ENCODE measurements around the gene SMYD3. TPM values are rescaled to one million over a fixed set of nuclear protein-coding genes. Genes with fewer than 3 reads are reported as not detected.
A peak's percentile ranks its signal among the peaks of the same experiment; 100 is the strongest.

Gene SMYD3
- total RNA-seq, 1 experiment from 2014 or later = 33.4 TPM

DNA sequence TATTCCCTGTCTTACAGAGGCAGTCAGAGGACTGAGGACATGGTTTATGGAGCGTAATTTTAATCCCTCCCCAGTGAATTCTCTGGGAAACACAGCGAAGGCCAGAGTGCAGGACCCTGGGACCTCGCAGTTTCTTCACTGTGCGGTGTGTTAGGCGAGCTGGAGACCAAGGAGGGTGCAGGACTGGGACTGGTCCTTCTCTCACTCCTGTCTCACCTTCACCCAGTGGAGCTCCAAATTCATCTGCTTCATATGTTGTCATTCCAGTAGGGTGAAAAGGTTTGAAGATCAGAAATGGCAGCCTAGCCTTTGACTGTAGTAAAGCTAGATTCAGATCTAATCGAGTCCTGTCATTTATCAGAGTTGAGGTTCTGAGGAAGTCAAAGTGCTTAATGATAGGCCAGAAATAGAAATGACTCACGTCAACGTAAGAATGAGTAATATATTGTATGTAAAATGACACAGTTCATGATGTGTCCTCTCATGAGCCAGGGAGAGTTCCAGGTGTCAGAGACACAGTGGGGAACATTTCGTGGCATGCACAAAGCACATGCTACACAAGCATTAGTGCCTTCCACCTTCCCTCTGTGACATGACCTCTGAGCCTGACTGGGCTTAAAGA is 647.5 kb downstream of the SMYD3 start:
- in situ Hi-C loops (cut with HindIII; ENCODE audit: low pct_unique_long_range_greater_than_20kb, low sequenced_read_pairs) = no loop called here
- DNase-seq (ENCODE audit: low read depth, low spot score) = no peak

DNA sequence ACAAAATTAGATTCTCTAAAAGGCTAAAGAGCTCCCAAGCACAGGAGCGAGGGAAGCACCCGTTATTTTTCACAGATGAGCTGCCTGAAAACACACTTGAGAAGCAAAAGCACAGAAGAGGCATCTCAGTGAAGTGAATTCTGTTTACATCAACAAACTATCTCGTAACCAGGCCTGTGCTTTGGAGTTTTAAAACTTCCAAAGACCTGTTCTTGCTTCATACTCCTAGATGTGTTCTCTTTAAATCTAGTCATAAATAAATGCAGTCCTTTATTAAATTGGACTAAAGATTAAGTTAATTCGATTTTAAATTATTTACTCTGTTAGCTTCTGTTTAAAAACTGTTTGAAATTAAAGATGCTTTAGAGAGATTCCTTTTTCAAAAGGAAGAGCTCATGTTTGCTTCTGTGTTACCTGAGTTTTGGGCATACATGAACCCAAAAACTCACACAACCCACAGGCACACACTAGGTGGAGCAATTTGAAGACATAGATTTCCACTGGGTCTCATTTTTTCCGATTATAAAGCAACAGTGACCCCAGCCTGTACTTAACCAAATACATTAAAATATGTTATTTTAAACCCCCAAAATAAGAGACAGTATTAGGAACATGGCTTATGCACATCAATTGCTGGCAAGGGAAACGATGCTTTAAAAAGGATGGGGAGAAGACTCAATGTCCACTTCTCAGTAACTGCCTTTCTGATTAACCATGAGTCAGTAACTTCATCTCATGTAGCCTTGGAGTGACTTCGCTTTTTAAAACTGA is 648.2 kb downstream of the SMYD3 start:
- in situ Hi-C loops (cut with HindIII; ENCODE audit: low pct_unique_long_range_greater_than_20kb, low sequenced_read_pairs) = no loop called here
- peak; percentile 35 for DNase-seq (ENCODE audit: low read depth, low spot score)

DNA sequence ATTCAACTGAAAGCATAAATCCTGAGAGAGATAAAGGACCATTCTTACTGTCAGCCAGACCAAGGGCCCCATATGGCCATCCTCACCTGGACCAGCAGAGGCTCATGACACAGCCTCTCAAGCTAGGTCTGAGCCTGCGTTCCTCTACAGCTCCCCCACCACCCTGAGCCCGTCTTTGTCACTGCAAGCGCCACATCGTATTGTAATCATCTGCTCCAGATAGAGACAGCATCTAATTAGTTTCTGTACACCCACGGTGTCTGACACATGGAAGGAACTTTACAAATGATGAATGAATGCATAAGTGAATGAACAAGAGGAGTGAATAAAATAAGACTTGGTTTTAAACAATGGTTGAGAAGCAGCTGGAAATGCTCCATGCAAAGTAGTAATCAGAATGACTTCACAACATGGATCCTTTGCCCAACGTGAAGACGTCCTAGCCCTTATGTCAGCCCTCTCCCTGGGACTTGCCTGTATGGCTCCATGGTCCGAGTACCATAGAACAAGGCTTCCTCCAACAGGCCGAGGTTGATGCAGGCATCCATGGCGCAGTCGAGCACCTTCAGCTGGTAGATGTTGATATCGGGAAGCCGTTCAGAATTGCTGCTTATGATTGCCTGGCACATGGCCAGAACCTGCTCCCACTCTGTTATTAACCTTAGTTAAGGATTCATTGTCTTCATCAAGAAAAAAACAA is 648.9 kb downstream of the SMYD3 start:
- in situ Hi-C loops (cut with HindIII; ENCODE audit: low pct_unique_long_range_greater_than_20kb, low sequenced_read_pairs) = no loop called here
- no peak for DNase-seq (ENCODE audit: low read depth, low spot score)

DNA sequence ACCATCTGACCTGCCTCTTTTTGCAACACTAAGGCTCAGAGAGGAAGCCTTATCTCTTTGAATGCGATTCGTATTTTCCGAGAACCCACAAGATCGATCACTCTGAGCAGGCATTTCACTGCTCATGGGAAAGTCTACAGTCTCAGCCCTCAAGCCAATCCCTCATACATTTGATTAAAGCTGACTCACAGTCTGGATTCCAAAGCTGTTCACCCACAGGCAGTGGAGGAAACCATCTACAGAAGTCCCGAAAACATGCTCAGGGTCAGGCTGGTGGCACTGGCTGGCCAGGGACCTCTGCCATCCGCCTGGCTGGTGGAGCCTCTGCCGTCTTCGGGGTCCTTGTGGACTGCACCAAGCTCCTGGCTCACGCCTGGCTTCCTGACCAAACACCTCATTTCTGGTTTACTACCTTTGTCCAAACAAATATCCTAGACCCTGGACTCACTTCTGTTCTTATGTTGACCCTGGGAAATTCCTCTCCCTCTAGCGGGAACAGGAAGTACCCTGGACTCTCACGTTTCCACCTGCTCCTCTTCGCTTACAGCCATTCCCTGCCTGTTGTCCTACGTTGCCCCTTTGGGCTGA is 650.0 kb downstream of the SMYD3 start:
- peak; percentile 9 for DNase-seq (ENCODE audit: low read depth, low spot score)
- in situ Hi-C loops (cut with HindIII; ENCODE audit: low pct_unique_long_range_greater_than_20kb, low sequenced_read_pairs) = no loop called here

DNA sequence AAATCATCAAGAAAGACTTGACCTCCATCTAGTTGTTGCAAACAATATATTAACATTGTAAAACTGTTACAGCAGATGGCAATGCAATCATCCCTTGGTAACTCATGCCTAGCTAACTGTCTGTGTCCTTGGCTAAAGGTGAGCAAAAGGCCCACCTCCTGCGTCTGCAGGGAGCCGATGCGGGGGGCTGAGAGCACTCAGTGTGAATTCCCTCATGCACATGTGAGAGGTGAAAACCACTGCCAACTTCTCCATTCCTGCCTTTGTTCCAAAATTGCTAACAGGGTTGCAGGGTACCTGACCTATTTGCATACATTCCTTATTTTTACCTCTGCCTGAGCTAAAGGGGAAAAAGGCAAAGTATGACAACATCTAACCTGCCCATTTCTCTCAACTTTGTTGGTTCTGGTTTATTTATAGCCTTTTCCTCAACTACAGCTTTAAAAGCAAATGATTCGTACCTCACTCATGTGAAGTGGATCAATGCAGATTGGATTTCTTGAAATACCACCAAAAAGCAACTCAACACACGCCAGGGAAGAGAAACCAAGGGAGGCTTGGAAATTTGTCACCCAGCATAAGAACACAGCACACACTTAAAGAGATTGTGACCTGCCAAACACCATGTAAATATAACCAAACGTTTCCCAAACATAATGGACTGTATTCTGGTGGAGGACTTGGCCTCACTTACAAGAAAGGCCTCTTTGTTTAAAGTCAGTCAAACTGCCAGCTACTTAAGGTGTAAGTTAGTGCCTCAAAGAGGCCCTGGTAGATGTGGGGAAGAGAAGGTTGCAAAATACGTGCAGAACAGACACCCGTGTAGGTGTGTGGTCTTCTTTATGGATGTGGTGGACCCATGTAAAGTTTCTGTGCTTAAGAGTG is 651.0 kb downstream of the SMYD3 start:
- in situ Hi-C loops (cut with HindIII; ENCODE audit: low pct_unique_long_range_greater_than_20kb, low sequenced_read_pairs) = no loop called here
- peak; percentile 54 for DNase-seq (ENCODE audit: low read depth, low spot score)

DNA sequence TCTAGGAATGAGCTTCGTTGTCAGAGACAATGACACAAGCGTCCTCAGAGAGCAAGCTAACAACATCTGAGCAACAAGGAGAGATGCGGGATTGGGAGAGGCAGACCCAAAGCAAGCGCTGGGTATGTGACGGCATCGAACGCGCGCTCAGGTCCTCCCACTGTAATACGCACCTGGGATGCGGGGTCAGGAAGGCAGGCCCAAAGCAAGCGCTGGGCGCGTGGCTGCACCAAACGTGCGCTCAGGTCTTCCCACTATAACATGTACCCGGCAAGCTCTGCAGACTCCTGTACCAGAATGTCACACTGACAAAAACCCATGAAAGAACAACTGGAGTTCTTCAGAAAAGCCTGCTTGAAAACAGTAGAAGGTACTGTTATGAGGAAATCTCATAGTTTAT is 653.8 kb downstream of the SMYD3 start:
- in situ Hi-C loops (cut with HindIII; ENCODE audit: low pct_unique_long_range_greater_than_20kb, low sequenced_read_pairs) = no loop called here
- no peak for DNase-seq (ENCODE audit: low read depth, low spot score)

DNA sequence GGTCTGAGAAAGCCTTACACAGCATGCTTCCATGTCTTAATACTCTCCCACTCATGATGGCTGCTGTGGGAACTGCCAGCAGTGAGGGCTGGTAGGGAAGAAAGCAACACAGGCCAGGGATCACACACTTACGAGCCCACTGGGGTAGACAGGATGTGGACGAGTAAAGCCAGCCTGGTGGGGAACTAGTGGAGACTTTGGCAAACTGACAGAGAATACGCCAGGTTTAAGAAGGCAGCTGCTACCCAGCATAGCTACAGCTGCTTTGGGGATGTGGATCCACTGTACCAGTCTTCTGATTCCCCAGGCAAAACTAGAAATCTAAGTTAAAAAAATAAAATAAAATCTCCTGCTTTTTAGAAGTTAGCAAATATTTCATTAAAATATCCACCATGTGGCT is 664.0 kb downstream of the SMYD3 start:
- in situ Hi-C loops (cut with HindIII; ENCODE audit: low pct_unique_long_range_greater_than_20kb, low sequenced_read_pairs) = no loop called here

DNA sequence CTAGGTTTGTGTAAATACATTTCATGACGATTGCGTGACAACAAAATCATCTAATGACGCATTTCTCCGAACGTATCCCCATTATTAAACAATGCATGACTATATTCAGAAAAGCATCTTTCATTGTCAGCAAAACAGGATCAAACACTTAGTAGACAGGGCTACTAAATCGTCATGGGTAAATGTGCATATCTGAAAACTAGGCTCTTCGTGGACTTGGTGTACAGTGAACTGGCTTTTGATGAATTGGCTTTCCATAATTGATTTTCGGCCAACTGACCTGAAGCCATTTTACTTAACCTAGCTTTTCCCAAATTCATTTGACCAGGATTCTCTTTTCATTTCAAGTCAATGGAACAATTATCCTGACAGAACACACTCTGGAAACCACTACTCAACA is 665.0 kb downstream of the SMYD3 start:
- DNase-seq (ENCODE audit: low read depth, low spot score) = peak; percentile 99
- in situ Hi-C loops (cut with HindIII; ENCODE audit: low pct_unique_long_range_greater_than_20kb, low sequenced_read_pairs) = no loop called here

More for the DNA sequence above, 664.0 kb downstream of the SMYD3 start:
- DNase-seq (ENCODE audit: low read depth, low spot score) = peak; percentile 25

DNA sequence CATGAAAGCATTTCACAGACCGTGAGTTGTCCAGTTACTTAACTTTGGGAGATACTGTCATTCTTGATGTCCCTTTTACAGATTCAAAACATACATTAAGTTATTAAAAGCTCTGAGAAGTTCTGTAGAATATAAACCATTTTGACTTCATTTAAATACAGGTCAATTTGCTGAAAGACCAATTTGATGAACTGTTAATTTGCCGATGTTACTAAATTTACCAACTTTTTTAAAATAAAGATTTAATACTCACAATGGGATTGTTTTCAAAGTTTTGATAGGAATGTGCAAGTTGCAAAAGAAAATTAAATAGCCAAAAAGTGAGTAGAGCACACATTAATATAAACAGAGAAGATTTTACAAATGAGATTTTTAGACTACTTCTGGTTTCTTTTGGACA is 666.1 kb downstream of the SMYD3 start:
- DNase-seq (ENCODE audit: low read depth, low spot score) = no peak
- in situ Hi-C loops (cut with HindIII; ENCODE audit: low pct_unique_long_range_greater_than_20kb, low sequenced_read_pairs) = no loop called here

DNA sequence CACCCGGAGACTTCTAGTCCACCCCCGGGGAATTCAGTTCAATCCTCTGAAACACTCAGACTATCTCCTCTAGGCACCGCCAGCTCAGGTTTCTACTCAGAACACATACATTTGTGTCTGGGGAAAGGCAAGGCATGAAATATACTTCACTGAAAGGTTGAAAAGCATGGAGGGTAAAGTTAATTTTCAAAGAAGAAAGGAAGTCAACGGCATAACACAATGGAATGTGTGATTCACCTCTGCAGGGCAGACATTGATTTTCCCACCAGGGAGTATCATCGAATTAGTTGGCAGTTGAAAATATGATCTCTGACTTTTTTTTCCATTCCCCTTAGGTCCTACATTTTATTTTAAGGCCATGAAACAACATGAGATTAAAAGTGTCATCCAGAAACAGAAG is 669.4 kb downstream of the SMYD3 start:
- in situ Hi-C loops (cut with HindIII; ENCODE audit: low pct_unique_long_range_greater_than_20kb, low sequenced_read_pairs) = no loop called here
- no peak for DNase-seq (ENCODE audit: low read depth, low spot score)

DNA sequence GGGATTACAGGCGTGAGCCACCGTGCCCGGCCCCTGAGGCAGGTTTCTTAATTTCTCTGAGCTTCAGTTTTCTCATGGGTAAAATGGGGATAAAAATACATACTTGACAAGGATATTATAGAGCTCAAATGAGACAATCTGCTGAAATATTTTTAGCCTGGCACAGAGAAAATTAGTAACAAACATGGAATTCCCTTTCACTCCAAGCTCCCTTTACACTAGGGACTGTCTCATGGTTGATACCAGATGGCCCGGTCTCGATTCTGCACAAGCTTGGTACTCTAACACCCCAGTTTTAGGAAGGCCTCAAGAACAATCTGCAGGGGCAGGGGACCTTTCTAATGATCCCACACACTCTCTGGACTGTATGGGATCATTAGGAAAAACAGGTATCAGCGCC is 671.7 kb downstream of the SMYD3 start:
- in situ Hi-C loops (cut with HindIII; ENCODE audit: low pct_unique_long_range_greater_than_20kb, low sequenced_read_pairs) = no loop called here

DNA sequence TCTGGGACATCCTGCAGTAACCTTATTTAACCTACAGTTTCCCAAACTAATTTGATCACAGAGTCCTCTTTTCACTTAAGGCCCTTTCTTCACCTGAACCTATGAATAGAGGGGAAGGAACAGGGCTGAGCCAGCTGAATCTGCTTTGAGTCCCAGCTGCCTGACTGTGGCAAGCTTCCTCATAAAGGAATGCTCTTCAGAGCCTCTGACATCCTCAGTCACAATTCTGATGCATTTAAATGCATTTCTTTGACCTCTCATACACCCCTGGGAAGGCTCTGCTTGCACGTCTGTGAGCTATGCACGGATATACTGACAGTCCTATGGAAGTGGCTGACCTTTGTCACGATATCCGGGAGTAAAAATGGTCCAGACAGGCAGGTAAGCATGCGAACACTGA is 673.1 kb downstream of the SMYD3 start:
- no peak for DNase-seq (ENCODE audit: low read depth, low spot score)
- in situ Hi-C loops (cut with HindIII; ENCODE audit: low pct_unique_long_range_greater_than_20kb, low sequenced_read_pairs) = no loop called here

More for the DNA sequence above, 671.7 kb downstream of the SMYD3 start:
- DNase-seq (ENCODE audit: low read depth, low spot score) = no peak

DNA sequence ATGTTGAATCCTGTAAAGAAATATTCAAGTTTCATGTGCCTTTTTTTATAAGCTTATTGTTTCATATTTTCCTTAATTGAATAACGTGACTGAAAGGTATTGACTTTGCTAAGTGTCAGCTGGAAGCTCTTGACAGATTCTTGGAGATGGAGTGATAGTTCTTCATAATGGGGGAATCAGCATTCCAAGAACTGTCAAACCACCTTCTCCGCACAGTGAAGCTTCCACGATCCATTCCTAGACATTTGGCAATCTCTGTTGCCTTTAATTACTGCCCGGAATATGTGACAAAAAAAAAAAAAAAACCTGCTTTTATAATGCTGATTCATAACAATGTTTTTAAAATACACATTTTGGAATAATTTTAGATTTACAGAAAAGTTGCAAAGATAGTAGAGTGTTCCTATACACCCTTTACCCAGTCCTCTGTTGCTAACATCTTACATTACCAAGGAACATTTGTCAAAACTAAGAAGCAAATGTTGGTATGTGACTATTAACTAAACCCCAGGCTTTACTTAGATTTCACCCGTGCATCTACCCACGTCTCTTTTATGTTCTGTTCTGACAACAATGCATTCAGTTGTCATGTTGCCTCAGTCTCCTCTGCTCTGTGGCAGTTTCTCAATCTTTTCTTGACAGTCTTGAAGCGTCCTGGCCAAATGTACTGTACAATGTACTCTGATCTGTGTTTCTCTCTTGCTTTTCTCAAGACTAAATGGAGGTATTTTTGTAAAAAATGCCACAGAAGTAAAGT is 674.1 kb downstream of the SMYD3 start:
- in situ Hi-C loops (cut with HindIII; ENCODE audit: low pct_unique_long_range_greater_than_20kb, low sequenced_read_pairs) = no loop called here
- DNase-seq (ENCODE audit: low read depth, low spot score) = no peak

DNA sequence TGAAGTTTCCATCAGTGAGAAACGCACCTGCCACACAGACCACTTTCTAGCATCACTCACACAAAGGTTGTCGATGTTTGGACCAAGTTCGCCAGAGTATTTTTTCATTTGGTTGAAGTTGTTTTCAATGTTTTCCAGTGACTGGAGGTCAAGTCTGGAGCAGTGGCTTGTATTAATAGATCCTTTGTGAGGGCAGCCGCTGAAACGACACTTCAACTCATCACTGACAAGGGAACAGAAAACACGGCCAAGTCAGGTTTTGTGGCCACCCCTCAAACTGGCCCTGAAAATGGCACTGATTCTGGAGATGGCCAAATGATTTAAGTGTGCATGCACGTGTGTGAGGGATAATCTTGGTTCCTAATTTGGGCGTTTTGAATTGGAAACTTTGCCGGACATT is 675.6 kb downstream of the SMYD3 start:
- no peak for DNase-seq (ENCODE audit: low read depth, low spot score)
- in situ Hi-C loops (cut with HindIII; ENCODE audit: low pct_unique_long_range_greater_than_20kb, low sequenced_read_pairs) = no loop called here

DNA sequence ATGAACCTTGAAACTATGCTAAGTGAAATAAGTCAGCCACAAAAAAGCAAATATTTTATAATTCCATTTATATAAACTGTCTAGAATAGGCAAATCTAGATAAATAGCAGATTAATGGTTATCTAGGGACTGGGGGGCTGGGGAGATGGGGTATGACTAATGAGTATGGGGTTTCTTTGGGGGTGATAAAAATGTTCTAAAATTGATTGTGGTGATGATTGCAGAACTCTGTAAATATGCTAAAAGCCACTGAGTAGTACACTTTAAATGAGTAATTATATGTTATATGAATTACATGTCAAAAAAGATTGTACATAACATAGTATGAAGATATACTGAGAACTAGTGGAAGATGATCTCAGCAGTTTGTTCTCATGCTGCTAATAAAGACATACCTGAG is 677.3 kb downstream of the SMYD3 start:
- in situ Hi-C loops (cut with HindIII; ENCODE audit: low pct_unique_long_range_greater_than_20kb, low sequenced_read_pairs) = no loop called here
- no peak for DNase-seq (ENCODE audit: low read depth, low spot score)

DNA sequence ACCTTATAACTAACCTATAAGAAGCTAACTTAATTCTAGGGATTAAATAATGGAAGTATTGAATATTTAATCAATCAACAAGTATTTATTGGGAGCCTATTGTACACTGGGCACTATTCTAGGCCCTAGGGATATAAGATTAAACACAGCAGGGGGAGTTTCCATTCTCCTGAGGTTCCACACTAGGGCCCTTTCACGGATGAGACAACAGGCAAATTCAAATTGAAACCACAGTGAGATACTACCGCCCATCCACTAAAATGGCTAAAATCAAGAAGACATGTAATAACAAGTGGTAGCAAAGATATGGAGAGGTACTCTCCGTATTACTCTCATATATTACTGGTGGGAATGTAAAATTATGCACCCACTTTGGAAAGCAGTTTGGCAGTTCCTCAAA is 677.9 kb downstream of the SMYD3 start:
- DNase-seq (ENCODE audit: low read depth, low spot score) = peak; percentile 3
- in situ Hi-C loops (cut with HindIII; ENCODE audit: low pct_unique_long_range_greater_than_20kb, low sequenced_read_pairs) = no loop called here

DNA sequence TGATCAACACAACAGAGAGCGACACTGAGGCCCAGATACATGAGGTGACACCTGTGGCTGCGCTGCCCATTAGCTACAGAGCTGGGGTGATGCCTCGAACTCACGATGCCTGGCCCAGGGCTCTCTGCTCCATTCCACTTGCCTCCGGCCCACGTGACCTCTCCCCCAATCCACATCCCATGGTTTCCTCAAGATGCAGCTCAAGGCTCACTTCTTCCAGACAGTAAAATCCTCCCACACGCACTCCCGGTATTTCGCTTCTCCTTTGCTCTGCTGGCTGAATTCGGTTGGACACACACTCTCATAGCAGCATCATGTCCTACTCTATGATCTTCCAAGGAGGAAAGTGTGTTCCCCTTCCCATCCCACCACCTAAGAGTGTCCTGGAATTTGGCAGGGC is 679.8 kb downstream of the SMYD3 start:
- DNase-seq (ENCODE audit: low read depth, low spot score) = no peak
- in situ Hi-C loops (cut with HindIII; ENCODE audit: low pct_unique_long_range_greater_than_20kb, low sequenced_read_pairs) = no loop called here
